T1000 (cell line): ENCODE data around the gene PPT2.
A peak's percentile ranks its signal among the peaks of the same experiment; 100 is the strongest.
"Not testable (repeated sequence)": the region's sequence is repeated elsewhere in the genome, so short reads cannot be mapped to it uniquely, and the experiment has no call there.

Experiments used
- DNase-seq: peaks from one replicate; lab custom pipeline; 2025; ENCODE audit warnings: mixed read lengths; lab: John Stamatoyannopoulos, UW

The PPT2 gene

GRCh38 chr6:32176476-32177182, 22.7 kb downstream of the PPT2 start:
- DNase-seq: no peak

- DNase-seq: no peak
These were observed 23.3 kb downstream of the PPT2 start for GRCh38 chr6:32177183-32177787.

- DNase-seq: peak; percentile 97
These were observed 24.0 kb downstream of the PPT2 start, which contains the start of gene RNF5 for GRCh38 chr6:32177788-32178546. Gene RNF5, plus strand, starts transcription at chr6:32178405. Its CDS starts 107 bp downstream, at chr6:32178512.

- DNase-seq: no peak
These were observed 24.9 kb downstream of the PPT2 start for GRCh38 chr6:32178547-32179440.

- no peak for DNase-seq
These were observed 25.9 kb downstream of the PPT2 start for GRCh38 chr6:32179766-32180405.

- DNase-seq: no peak
These were observed 27.3 kb downstream of the PPT2 start for GRCh38 chr6:32181148-32181702.

GRCh38 chr6:32181915-32182529, 28.1 kb downstream of the PPT2 start:
- no peak for DNase-seq

- no peak for DNase-seq
These were observed 28.6 kb downstream of the PPT2 start for GRCh38 chr6:32182555-32182981.

- no peak for DNase-seq
These were observed 29.1 kb downstream of the PPT2 start for GRCh38 chr6:32183030-32183429.

GRCh38 chr6:32183483-32184083, 29.6 kb downstream of the PPT2 start:
- DNase-seq: no peak

- no peak for DNase-seq
These were observed 30.2 kb downstream of the PPT2 start, which contains the start of gene AGER for GRCh38 chr6:32184084-32184640. Gene AGER, minus strand, starts transcription at chr6:32184253. Its CDS starts 31 bp downstream, at chr6:32184222.

- DNase-seq: peak; percentile 72
These were observed 31.8 kb downstream of the PPT2 start for GRCh38 chr6:32185681-32186131.

- DNase-seq: not testable (repeated sequence)
These were observed 32.4 kb downstream of the PPT2 start for GRCh38 chr6:32186151-32186840.

GRCh38 chr6:32187009-32187709, 33.2 kb downstream of the PPT2 start:
- DNase-seq: no peak

GRCh38 chr6:32187725-32188380, 33.9 kb downstream of the PPT2 start:
- not testable (repeated sequence) for DNase-seq

GRCh38 chr6:32188381-32189068, 34.6 kb downstream of the PPT2 start:
- DNase-seq: no peak

GRCh38 chr6:32189069-32189741, 35.3 kb downstream of the PPT2 start:
- no peak for DNase-seq
